GM19099 (cell line): ENCODE data around the gene RAMACL.

Experiments used
- POLR2A ChIP-seq: IDR thresholded peaks from 3 replicates; pipeline ENCODE4 v1.6.1; 2011; ENCODE audit warnings: low read depth; ENCODE audit not compliant: insufficient read length; ENCODE audit errors: extremely low read depth

Gene RAMACL

GRCh38 chr6:166589786-166590574 is 3.5 kb upstream of the RAMACL start:
- no peak for TF ChIP-seq POLR2A

GRCh38 chr6:166589337-166589731 is 2.9 kb upstream of the RAMACL start:
- TF ChIP-seq POLR2A: no peak

GRCh38 chr6:166588691-166589336 is 2.3 kb upstream of the RAMACL start:
- no peak for TF ChIP-seq POLR2A

GRCh38 chr6:166587631-166588413 is 1.3 kb upstream of the RAMACL start:
- no peak for TF ChIP-seq POLR2A

GRCh38 chr6:166584853-166585429 is 1.5 kb downstream of the RAMACL start:
- TF ChIP-seq POLR2A: no peak

GRCh38 chr6:166584155-166584554 is 2.3 kb downstream of the RAMACL start:
- TF ChIP-seq POLR2A: no peak

- TF ChIP-seq POLR2A: no peak
Observed at GRCh38 chr6:166583230-166583965, 3.1 kb downstream of the RAMACL start.

GRCh38 chr6:166582258-166582657 is 4.2 kb downstream of the RAMACL start:
- TF ChIP-seq POLR2A: no peak

- TF ChIP-seq POLR2A: no peak
Observed at GRCh38 chr6:166581091-166581511, 5.4 kb downstream of the RAMACL start.

GRCh38 chr6:166580076-166581050 is 6.1 kb downstream of the RAMACL start:
- TF ChIP-seq POLR2A: no peak

GRCh38 chr6:166579237-166579850 is 7.1 kb downstream of the RAMACL start:
- TF ChIP-seq POLR2A: no peak

- no peak for TF ChIP-seq POLR2A
Observed at GRCh38 chr6:166578536-166579236, 7.8 kb downstream of the RAMACL start.
